Natural killer cell (primary cell): ENCODE data around the gene ADAMTS18. TPM values are rescaled to one million over a fixed set of nuclear protein-coding genes. Genes with fewer than 3 reads are reported as not detected.

Experiments
- ATAC-seq, 3 donors: fragments of 150-1000 bp in 2 of 3; fragments of 200-7000 bp in 1 of 3; cut with Tn5 transposase; 1 replicate in 1 of 3; 2 replicates in 2 of 3; pipeline ENCODE4 v1.10.0; 2021; ENCODE audit warnings: mild to moderate bottlenecking in 2 of 3, moderate library complexity in 2 of 3
- DNase-seq, 2 donors: peaks; one replicate each; pipeline versions ENCODE4 v3.0.0 to v3.0.0-alpha.2; 2013 to 2021; ENCODE audit warnings: mixed read lengths in 1 of 2
- H3K27ac ChIP-seq: one replicate; pipeline ENCODE4 v1.5.1; 2013; ENCODE audit warnings: mild to moderate bottlenecking, low read length
- H3K27me3 ChIP-seq: one replicate; pipeline ENCODE4 v1.6.1; 2013; ENCODE audit warnings: low read length; ENCODE audit not compliant: control insufficient read depth, insufficient read depth
- H3K36me3 ChIP-seq: one replicate; pipeline ENCODE4 v1.6.1; 2013; ENCODE audit warnings: low read length; ENCODE audit not compliant: control insufficient read depth, insufficient read depth
- H3K4me1 ChIP-seq: one replicate; pipeline ENCODE4 v1.6.1; 2013; ENCODE audit warnings: low read length; ENCODE audit not compliant: control insufficient read depth, insufficient read depth
- H3K4me3 ChIP-seq: one replicate; pipeline ENCODE4 v1.5.1; 2013; ENCODE audit warnings: low read length
- H3K9me3 ChIP-seq: one replicate; pipeline ENCODE4 v1.6.1; 2013; ENCODE audit warnings: low read length; ENCODE audit not compliant: control insufficient read depth, insufficient read depth
- H3K27ac Mint-ChIP-seq, 2 donors: one replicate each; pipeline ENCODE4 v1.8.0; 2022; ENCODE audit warnings: mild to moderate bottlenecking in 2 of 2, mixed read lengths in 2 of 2, moderate library complexity in 1 of 2
- H3K27me3 Mint-ChIP-seq, 2 donors: one replicate each; pipeline ENCODE4 v1.8.0; 2022; ENCODE audit warnings: low read depth in 2 of 2, mixed read lengths in 2 of 2
- H3K36me3 Mint-ChIP-seq: one replicate; pipeline ENCODE4 v1.8.0; 2022; ENCODE audit warnings: mixed read lengths
- H3K4me1 Mint-ChIP-seq, 2 donors: one replicate each; pipeline ENCODE4 v1.8.0; 2022; ENCODE audit warnings: mixed read lengths in 2 of 2
- H3K4me3 Mint-ChIP-seq: one replicate; pipeline ENCODE4 v1.8.0; 2022; ENCODE audit warnings: mild to moderate bottlenecking, moderate library complexity, mixed read lengths
- H3K9me3 Mint-ChIP-seq, 2 donors: one replicate each; pipeline ENCODE4 v1.8.0; 2022; ENCODE audit warnings: mixed read lengths in 2 of 2
- CTCF ChIP-seq: fragments of 200-600 bp; IDR thresholded peaks from one replicate; pipeline ENCODE4 v1.8.0; 2022; ENCODE audit warnings: antibody characterized with exemption
- WGBS: methylation state at CpG from one replicate; pipeline ENCODE4 v1.1.7; 2013; ENCODE audit warnings: missing lambda C conversion rate; ENCODE audit not compliant: insufficient coverage; 5-methylcytosine and 5-hydroxymethylcytosine counted together
- intact Hi-C: fragments of 100-400 bp; cut with micrococcal nuclease; formaldehyde crosslinking; loops from one replicate; pipeline ENCODE4 v1.14.2; 2022
- total RNA-seq, 4 donors: library from RNA; stranded (reverse); fragments of 120-200 nt in 1 of 4; gene quantifications; one replicate each; pipeline versions ENCODE4 v1.2.3 to v1.2.4, GENCODE V29; 2013 to 2022

The ADAMTS18 gene
- total RNA-seq, 3 donors from 2014 or later (not counting 1 experiment from before 2014, with no cell fraction given) = not detected

- Histone ChIP-seq H3K9me3 (no peaks in the 10 kb centered on the region), H3K27me3 (no peaks in the 10 kb centered on the region), H3K4me1 (no peaks in the 10 kb centered on the region), H3K27ac (no peak overlapping the region), H3K4me3 (no peak overlapping the region), H3K36me3 (no peaks in the 10 kb centered on the region)
- H3K9me3 Mint-ChIP-seq = peaks cover 0 to 2% of the 10 kb centered on the region in 2 donors
- no peak overlapping the region for H3K27ac Mint-ChIP-seq
- peaks cover 6 to 12% of the 10 kb centered on the region in 2 donors for H3K27me3 Mint-ChIP-seq
- 42% methylated on average over 3 of the region's 4 CpGs for WGBS
- no peaks in the 10 kb centered on the region for H3K36me3 Mint-ChIP-seq
- TF ChIP-seq CTCF = no peak
- H3K4me3 Mint-ChIP-seq = no peak overlapping the region
- peak in 1 of 3 donors; percentile 50 for ATAC-seq
- H3K4me1 Mint-ChIP-seq = no peaks in the 10 kb centered on the region
- intact Hi-C loops = loop anchor here (1.0 kb wide), 1 partner anchor 140 kb away; no protein-coding TSS in a partner anchor
- peak in 1 of 2 donors; percentile 30 for DNase-seq
Measured at GRCh38 chr16:77376358-77376757, 58.5 kb downstream of the ADAMTS18 start.

- Mint-ChIP-seq H3K4me3 (no peak overlapping the region), H3K27me3 (peaks cover 10 to 13% of the 10 kb centered on the region in 2 donors), H3K4me1 (no peaks in the 10 kb centered on the region), H3K9me3 (peaks cover 0 to 2% of the 10 kb centered on the region in 2 donors), H3K27ac (no peak overlapping the region), H3K36me3 (no peaks in the 10 kb centered on the region)
- Histone ChIP-seq H3K27me3 (no peaks in the 10 kb centered on the region), H3K9me3 (no peaks in the 10 kb centered on the region), H3K4me1 (no peaks in the 10 kb centered on the region), H3K4me3 (no peak overlapping the region), H3K27ac (no peak overlapping the region), H3K36me3 (no peaks in the 10 kb centered on the region)
- intact Hi-C loops = no loop called here
- TF ChIP-seq CTCF = no peak
- whole genome bisulfite sequencing = 88% methylated on average over 7 of the region's 7 CpGs
- DNase-seq (no peak), ATAC-seq (no peak)
Measured at GRCh38 chr16:77375396-77375795, 59.4 kb downstream of the ADAMTS18 start.

- H3K9me3 ChIP-seq = no peaks in the 10 kb centered on the region
- WGBS = 29% methylated on average over 1 of the region's 1 CpG
- H3K36me3 Mint-ChIP-seq = no peaks in the 10 kb centered on the region
Measured at GRCh38 chr16:77374384-77374783, 60.5 kb downstream of the ADAMTS18 start.

More at GRCh38 chr16:77374384-77374783, 60.5 kb downstream of the ADAMTS18 start:
- Mint-ChIP-seq H3K27me3 (peaks cover 13 to 16% of the 10 kb centered on the region in 2 donors), H3K4me3 (no peak overlapping the region), H3K4me1 (no peaks in the 10 kb centered on the region), H3K27ac (no peak overlapping the region), H3K9me3 (peaks cover 0 to 2% of the 10 kb centered on the region in 2 donors)
- Histone ChIP-seq H3K4me1 (no peaks in the 10 kb centered on the region), H3K4me3 (no peak overlapping the region), H3K36me3 (no peaks in the 10 kb centered on the region), H3K27ac (no peak overlapping the region), H3K27me3 (no peaks in the 10 kb centered on the region)
- intact Hi-C loops = loop anchor here (5.0 kb wide), 1 partner anchor 208 kb away; no protein-coding TSS in a partner anchor
- ATAC-seq = no peak
- TF ChIP-seq CTCF = no peak
- DNase-seq = no peak
